ENCODE data around the gene TTLL11. TPM values are rescaled to one million over a fixed set of nuclear protein-coding genes. Genes with fewer than 3 reads are reported as not detected.

Gene TTLL11
- total RNA-seq, 2 donors from 2014 or later: 11.7 to 11.9 TPM

GRCh38 chr9:121925935-121926334 is 167.2 kb downstream of the TTLL11 start:
- Histone ChIP-seq H3K36me3 (no peaks in the 10 kb centered on the region), H3K4me3 (no peak overlapping the region), H3K27me3 (replicated peaks; ENCODE audit: insufficient read depth) (no peaks in the 10 kb centered on the region), H3K27ac (no peak overlapping the region), H3K4me1 (replicated peaks) (no peaks in the 10 kb centered on the region), H3K9me3 (no peaks in the 10 kb centered on the region)
- 86% methylated on average over 12 of the region's 12 CpGs for WGBS
- intact Hi-C loops (cut with DNase I): no loop called here
- TF ChIP-seq CTCF (IDR thresholded peaks at IDR 0.05): no peak
- no peak for TF ChIP-seq POLR2A (IDR thresholded peaks at IDR 0.05)
- TF ChIP-seq POLR2AphosphoS5 (IDR thresholded peaks at IDR 0.05): no peak
- DNase-seq (ENCODE audit: low spot score): no peak

- DNase-seq (ENCODE audit: low spot score): no peak
- Histone ChIP-seq H3K9me3 (no peaks in the 10 kb centered on the region), H3K27ac (no peak overlapping the region), H3K36me3 (no peaks in the 10 kb centered on the region), H3K27me3 (replicated peaks; ENCODE audit: insufficient read depth) (no peaks in the 10 kb centered on the region), H3K4me3 (no peak overlapping the region), H3K4me1 (replicated peaks) (no peaks in the 10 kb centered on the region)
- 88% methylated on average over 4 of the region's 4 CpGs for WGBS
- TF ChIP-seq POLR2A (IDR thresholded peaks at IDR 0.05) (no peak), CTCF (IDR thresholded peaks at IDR 0.05) (no peak), POLR2AphosphoS5 (IDR thresholded peaks at IDR 0.05) (no peak)
- intact Hi-C loops (cut with DNase I): no loop called here
Observed at GRCh38 chr9:121924700-121925099, 168.4 kb downstream of the TTLL11 start.

GRCh38 chr9:121921444-121921843 is 171.7 kb downstream of the TTLL11 start:
- H3K36me3 ChIP-seq: no peaks in the 10 kb centered on the region
- DNase-seq (ENCODE audit: low spot score): no peak
- TF ChIP-seq POLR2AphosphoS5 (IDR thresholded peaks at IDR 0.05) (no peak), POLR2A (IDR thresholded peaks at IDR 0.05) (no peak), CTCF (IDR thresholded peaks at IDR 0.05) (no peak)
- H3K4me3 ChIP-seq: no peak overlapping the region
- H3K27me3 ChIP-seq (replicated peaks; ENCODE audit: insufficient read depth): no peaks in the 10 kb centered on the region
- WGBS: 89% methylated on average over 1 of the region's 1 CpG
- no peaks in the 10 kb centered on the region for H3K9me3 ChIP-seq
- no peaks in the 10 kb centered on the region for H3K4me1 ChIP-seq (replicated peaks)
- intact Hi-C loops (cut with DNase I): no loop called here
- no peak overlapping the region for H3K27ac ChIP-seq

GRCh38 chr9:121917375-121918335 is 175.5 kb downstream of the TTLL11 start:
- Histone ChIP-seq H3K4me1 (replicated peaks) (no peaks in the 10 kb centered on the region), H3K4me3 (no peak overlapping the region), H3K27me3 (replicated peaks; ENCODE audit: insufficient read depth) (no peaks in the 10 kb centered on the region), H3K27ac (no peak overlapping the region), H3K9me3 (no peaks in the 10 kb centered on the region), H3K36me3 (no peaks in the 10 kb centered on the region)
- DNase-seq (ENCODE audit: low spot score): no peak
- TF ChIP-seq POLR2A (IDR thresholded peaks at IDR 0.05) (no peak), CTCF (IDR thresholded peaks at IDR 0.05) (no peak), POLR2AphosphoS5 (IDR thresholded peaks at IDR 0.05) (no peak)
- intact Hi-C loops (cut with DNase I): no loop called here
- WGBS: 97% methylated on average over 4 of the region's 4 CpGs

DNA sequence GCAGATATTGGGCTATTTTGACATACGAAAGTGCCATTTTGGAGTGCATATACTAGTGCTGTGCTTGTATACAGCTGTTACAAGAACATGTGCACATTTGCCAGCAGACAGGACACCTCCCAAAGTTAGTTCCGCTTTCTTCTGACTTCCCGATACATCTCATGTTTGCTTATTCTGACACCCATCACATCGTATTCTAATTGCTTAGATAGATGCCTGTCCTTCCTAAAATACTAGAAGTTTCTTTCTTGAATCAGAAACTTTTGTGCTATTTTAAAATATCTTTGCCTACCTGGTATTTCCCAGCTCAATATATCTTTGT is 177.8 kb downstream of the TTLL11 start:
- 84% methylated on average over 4 of the region's 4 CpGs for WGBS
- TF ChIP-seq CTCF (IDR thresholded peaks at IDR 0.05) (no peak), POLR2A (IDR thresholded peaks at IDR 0.05) (no peak)
- no peaks in the 10 kb centered on the region for H3K36me3 ChIP-seq
- intact Hi-C loops (cut with DNase I): no loop called here
- no peak overlapping the region for H3K27ac ChIP-seq
- H3K9me3 ChIP-seq: no peaks in the 10 kb centered on the region
- H3K27me3 ChIP-seq (replicated peaks; ENCODE audit: insufficient read depth): no peaks in the 10 kb centered on the region
- H3K4me1 ChIP-seq (replicated peaks): no peaks in the 10 kb centered on the region
- H3K4me3 ChIP-seq: no peak overlapping the region
- no peak for DNase-seq (ENCODE audit: low spot score)

Data from prostate gland (tissue), 2 donors.